H1 (cell line): Measurements from ENCODE around the gene TAF1B. TPM values are rescaled to one million over a fixed set of nuclear protein-coding genes. Genes with fewer than 3 reads are reported as not detected.

Experiments used
- CTCF ChIA-PET: fragments of 300-600 bp; sonication (Branson Sonifier 250); formaldehyde crosslinking; loops from one replicate; lab custom pipeline; 2021; ENCODE audit not compliant: partially characterized antibody; lab: Charles Lee
- POLR2A ChIA-PET: fragments of 300-600 bp; sonication (Branson Sonifier 250); formaldehyde crosslinking; loops from one replicate; lab custom pipeline; 2021; ENCODE audit warnings: inconsistent platforms; ENCODE audit not compliant: partially characterized antibody; lab: Charles Lee
- DNase-seq, 2 experiments: peaks; one replicate each; pipeline versions ENCODE4 v3.0.0 to v3.0.0-alpha.2; 2010 to 2022; ENCODE audit warnings: low spot score in 2 of 2, low read depth in 1 of 2, mixed read lengths in 1 of 2
- FAIRE-seq: peaks from 2 replicates; lab custom pipeline; 2011; peaks lifted over from hg19 to GRCh38; lab: Jason Lieb, UNC
- H2AFZ ChIP-seq: 2 replicates; pipeline ENCODE4 v1.8.1; 2012; ENCODE audit warnings: low read length, inconsistent platforms
- H2AK5ac ChIP-seq: 2 replicates; pipeline ENCODE4 v1.6.1; 2013; ENCODE audit warnings: low read depth, low read length
- H2BK120ac ChIP-seq: replicated peaks from 2 replicates; pipeline ENCODE3; 2013; ENCODE audit warnings: low read depth, low read length, inconsistent platforms
- H2BK12ac ChIP-seq: 2 replicates; pipeline ENCODE4 v1.6.1; 2013; ENCODE audit warnings: low read depth, low read length
- H2BK15ac ChIP-seq: 2 replicates; pipeline ENCODE4 v1.6.1; 2013; ENCODE audit warnings: low read length
- H2BK20ac ChIP-seq: 2 replicates; pipeline ENCODE4 v1.6.1; 2013; ENCODE audit warnings: low read length
- H2BK5ac ChIP-seq: 2 replicates; pipeline ENCODE4 v1.6.1; 2013; ENCODE audit warnings: low read depth, low read length
- H3K14ac ChIP-seq: 2 replicates; pipeline ENCODE4 v1.6.1; 2013; ENCODE audit warnings: inconsistent platforms; ENCODE audit not compliant: insufficient read length
- H3K18ac ChIP-seq: 2 replicates; pipeline ENCODE4 v1.6.1; 2013; ENCODE audit warnings: low read length; ENCODE audit errors: extremely low read depth
- H3K23ac ChIP-seq: 2 replicates; pipeline ENCODE4 v1.6.1; 2013; ENCODE audit warnings: inconsistent platforms; ENCODE audit not compliant: insufficient read length
- H3K23me2 ChIP-seq: 2 replicates; pipeline ENCODE4 v1.6.1; 2013; ENCODE audit warnings: low read depth, low read length
- H3K27ac ChIP-seq: 2 replicates; pipeline ENCODE4 v1.6.1; 2011; ENCODE audit warnings: low read depth, low read length, inconsistent platforms
- H3K27me3 ChIP-seq, 4 experiments: replicated peaks in 1 of 4; 1 replicate in 1 of 4; 2 replicates in 3 of 4; pipeline versions ENCODE4 v1.6.1 to v1.8.1; 2011 to 2013; ENCODE audit warnings: low read length in 3 of 4, mild to moderate bottlenecking in 3 of 4, inconsistent platforms in 2 of 4, mixed read lengths in 2 of 4, moderate library complexity in 1 of 4; ENCODE audit not compliant: control insufficient read depth in 3 of 4, insufficient read depth in 3 of 4; ENCODE audit errors: extremely low read depth in 1 of 4
- H3K36me3 ChIP-seq, 4 experiments: 2 replicates each; pipeline versions ENCODE4 v1.6.1 to v1.8.1; 2011 to 2013; ENCODE audit warnings: mild to moderate bottlenecking in 4 of 4, low read length in 3 of 4, moderate library complexity in 2 of 4, control low read depth in 1 of 4, inconsistent platforms in 1 of 4; ENCODE audit not compliant: insufficient read depth in 4 of 4, control insufficient read depth in 2 of 4
- H3K4ac ChIP-seq: replicated peaks from 2 replicates; pipeline ENCODE3; 2013; ENCODE audit warnings: low read length, low read depth, mixed read lengths, inconsistent platforms; ENCODE audit not compliant: insufficient read length
- H3K4me1 ChIP-seq, 4 experiments: replicated peaks in 1 of 4; 1 replicate in 1 of 4; 2 replicates in 3 of 4; pipeline versions ENCODE4 v1.6.1 to v1.8.1; 2011 to 2013; ENCODE audit warnings: low read length in 3 of 4, inconsistent platforms in 2 of 4, mixed read lengths in 1 of 4; ENCODE audit not compliant: insufficient read depth in 4 of 4, control insufficient read depth in 3 of 4
- H3K4me2 ChIP-seq, 2 experiments: 2 replicates each; pipeline versions ENCODE4 v1.6.1 to v1.8.1; 2011 to 2013; ENCODE audit warnings: low read depth in 2 of 2, low read length in 2 of 2, control low read depth in 1 of 2, inconsistent platforms in 1 of 2, mild to moderate bottlenecking in 1 of 2; ENCODE audit not compliant: insufficient read depth in 1 of 2
- H3K4me3 ChIP-seq, 4 experiments: fragments of 200-600, 300-600 bp in 1 of 4; sonication (generic), shearing (Covaris generic), sonication (Bioruptor Twin) in 1 of 4; 2 replicates each; pipeline versions ENCODE4 v1.5.1 to v1.8.1; 2011 to 2016; ENCODE audit warnings: low read length in 4 of 4, low read depth in 3 of 4, control low read depth in 2 of 4, inconsistent platforms in 2 of 4, mild to moderate bottlenecking in 2 of 4, mixed read lengths in 1 of 4, moderate library complexity in 1 of 4; ENCODE audit not compliant: insufficient read depth in 2 of 4; ENCODE audit errors: extremely low read depth in 1 of 4
- H3K56ac ChIP-seq: replicated peaks from 2 replicates; pipeline ENCODE3; 2013; ENCODE audit warnings: low read depth, mild to moderate bottlenecking, mixed read lengths, low read length, inconsistent platforms; ENCODE audit not compliant: insufficient read length
- H3K79me1 ChIP-seq: 2 replicates; pipeline ENCODE4 v1.6.1; 2013; ENCODE audit warnings: low read depth, low read length, control low read depth
- H3K79me2 ChIP-seq, 2 experiments: 2 replicates each; pipeline versions ENCODE4 v1.6.1 to v1.8.1; 2012 to 2013; ENCODE audit warnings: low read length in 2 of 2, mild to moderate bottlenecking in 2 of 2, inconsistent platforms in 1 of 2; ENCODE audit not compliant: insufficient read depth in 2 of 2, control insufficient read depth in 1 of 2
- H3K9ac ChIP-seq, 4 experiments: replicated peaks in 1 of 4; 1 replicate in 1 of 4; 2 replicates in 3 of 4; pipeline versions ENCODE4 v1.6.1 to v1.8.1; 2011 to 2013; ENCODE audit warnings: low read depth in 3 of 4, low read length in 3 of 4, control low read depth in 2 of 4, mild to moderate bottlenecking in 2 of 4, moderate library complexity in 2 of 4, inconsistent platforms in 1 of 4; ENCODE audit errors: extremely low read depth in 1 of 4
- H3K9me3 ChIP-seq, 2 experiments: 2 replicates each; pipeline versions ENCODE4 v1.6.1 to v1.8.1; 2012 to 2013; ENCODE audit warnings: mild to moderate bottlenecking in 2 of 2, moderate library complexity in 2 of 2, control low read depth in 1 of 2, inconsistent platforms in 1 of 2, low read depth in 1 of 2, low read length in 1 of 2, mixed read lengths in 1 of 2; ENCODE audit not compliant: insufficient read depth in 2 of 2
- H4K20me1 ChIP-seq, 2 experiments: replicated peaks in 1 of 2; 2 replicates each; pipeline versions ENCODE3 to v1.8.1; 2011 to 2013; ENCODE audit warnings: inconsistent platforms in 2 of 2, low read length in 2 of 2, mild to moderate bottlenecking in 1 of 2; ENCODE audit not compliant: insufficient read depth in 2 of 2, control insufficient read depth in 1 of 2
- H4K5ac ChIP-seq: 2 replicates; pipeline ENCODE4 v1.6.1; 2013; ENCODE audit warnings: low read length, low read depth, mixed read lengths, inconsistent platforms; ENCODE audit not compliant: insufficient read length
- H4K8ac ChIP-seq: 2 replicates; pipeline ENCODE4 v1.8.0; 2013; ENCODE audit warnings: mild to moderate bottlenecking, moderate library complexity, low read length, inconsistent platforms; ENCODE audit not compliant: insufficient read depth; ENCODE audit errors: extremely low read depth
- H4K91ac ChIP-seq: replicated peaks from 2 replicates; pipeline ENCODE3; 2013; ENCODE audit warnings: low read length, mixed read lengths, inconsistent platforms; ENCODE audit not compliant: insufficient read length
- EZH2 ChIP-seq: fragments of 200-600 bp; sonication (generic); IDR thresholded peaks from 2 replicates; pipeline ENCODE4 v1.7.1; 2012; ENCODE audit warnings: low read depth, mild to moderate bottlenecking, moderate library complexity, low read length, inconsistent platforms; ENCODE audit not compliant: severe bottlenecking
- JUN ChIP-seq: IDR thresholded peaks from 2 replicates; pipeline ENCODE4 v1.6.1; 2011; ENCODE audit warnings: low read depth, mild to moderate bottlenecking, improper control_type of control experiment, low read length
- KDM4A ChIP-seq: IDR thresholded peaks from one replicate; pipeline ENCODE4 v1.7.1; 2012; ENCODE audit warnings: low read depth, mild to moderate bottlenecking, moderate library complexity, low read length, inconsistent platforms; ENCODE audit not compliant: severe bottlenecking
- POLR2AphosphoS5 ChIP-seq: IDR thresholded peaks from 2 replicates; pipeline ENCODE4 v1.6.1; 2011; ENCODE audit warnings: low read depth, low read length
- POU5F1 ChIP-seq: IDR thresholded peaks from 2 replicates; pipeline ENCODE4 v1.6.1; 2011; ENCODE audit warnings: low read depth, mild to moderate bottlenecking, low read length, moderate library complexity
- WGBS, 2 experiments: shearing (Covaris generic) in 1 of 2; methylation state at CpG; one replicate each; pipeline versions ENCODE4 v1.1.6 to v1.1.7; 2013 to 2015; ENCODE audit warnings: low lambda C conversion rate in 2 of 2, mixed read lengths in 2 of 2, inconsistent platforms in 1 of 2, low coverage in 1 of 2, missing lambda C conversion rate in 1 of 2; ENCODE audit not compliant: insufficient replicate concordance in 2 of 2, insufficient coverage in 1 of 2, insufficient read length in 1 of 2; ENCODE audit errors: extremely low coverage in 1 of 2, missing lambda C conversion rate in 1 of 2; 5-methylcytosine and 5-hydroxymethylcytosine counted together
- polyA plus RNA-seq, 7 experiments: library from polyadenylated mRNA; depleted of rRNA in 3 of 7; stranded (reverse) in 5 of 7; unstranded in 2 of 7; fragments of >200 nt in 5 of 7; fragments of 200-250 nt in 2 of 7; gene quantifications; 1 replicate in 5 of 7; 2 replicates in 1 of 7; 4 replicates in 1 of 7; pipeline versions ENCODE4 v1.2.1 to v1.2.3, GENCODE V29; 2011 to 2013; ENCODE audit warnings: missing spikeins in 2 of 7, mixed read lengths in 2 of 7
- total RNA-seq: library from RNA; stranded (reverse); fragmentation: NEBNext Ultra II Directional; extraction: Animal tissue kit (Norgen Biotek cat#: 25700); gene quantifications from 2 replicates; pipeline ENCODE4 v1.2.1, GENCODE V29; 2021
- TF ChIP-seq, protein P1 (sequence below): IDR thresholded peaks from 2 replicates; pipeline ENCODE4 v1.6.1; 2012; ENCODE audit warnings: low read length, inconsistent platforms
- TF ChIP-seq, protein P2 (sequence below), 3 experiments: IDR thresholded peaks; 1 replicate in 2 of 3; 2 replicates in 1 of 3; pipeline versions ENCODE4 v1.5.1 to v1.6.1; 2011; ENCODE audit warnings: low read length in 3 of 3, mild to moderate bottlenecking in 3 of 3, inconsistent platforms in 2 of 3, low read depth in 1 of 3, moderate library complexity in 1 of 3; ENCODE audit not compliant: insufficient read depth in 1 of 3; ENCODE audit errors: control extremely low read depth in 1 of 3

The TAF1B gene
- total and polyA plus RNA-seq, 2 of the 8 experiments (the other 6 are each of a cell fraction or from before 2014, with no cell fraction given) = 6.6 to 25.2 TPM

DNA sequence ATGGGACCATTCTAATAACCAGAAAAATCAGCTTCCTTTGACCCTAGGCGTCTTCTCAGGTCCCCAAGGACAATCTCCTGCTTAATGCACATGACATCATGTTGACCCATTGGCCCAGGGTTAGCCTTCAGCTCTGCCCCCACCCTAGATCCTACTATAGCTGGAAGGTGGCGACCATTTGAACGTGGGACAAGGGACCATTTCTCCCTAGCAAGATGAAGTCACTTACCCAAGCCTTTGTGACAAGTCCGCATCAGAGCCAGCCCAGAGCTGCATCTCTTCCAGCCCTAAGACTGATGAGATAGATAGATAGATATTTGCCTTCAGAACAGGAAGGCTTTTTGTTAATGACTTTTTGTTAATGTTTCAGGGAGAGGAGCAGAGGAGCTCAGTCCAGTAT is 28.2 kb upstream of the TAF1B start:
- Histone ChIP-seq H3K9ac (no peak overlapping the region), H2BK15ac (no peak overlapping the region), H3K56ac (no peak overlapping the region), H3K23ac (no peak overlapping the region), H4K8ac (no peak overlapping the region), H3K36me3 (no peaks in the 10 kb centered on the region), H3K4me3 (no peak overlapping the region), H4K20me1 (no peaks in the 10 kb centered on the region), H2BK5ac (no peak overlapping the region), H2AK5ac (no peak overlapping the region), H4K91ac (no peak overlapping the region), H3K79me1 (no peaks in the 10 kb centered on the region), H4K5ac (no peak overlapping the region), H3K18ac (no peak overlapping the region), H3K14ac (no peak overlapping the region), H3K4me1 (no peaks in the 10 kb centered on the region; a peak in 1 of 7 replicates), H2BK20ac (no peak overlapping the region), H3K23me2 (no peaks in the 10 kb centered on the region)
- DNase-seq (no peak), FAIRE-seq (no peak)
- 92% methylated on average over 4 of the region's 4 CpGs; no CpG with 5 or more reads in 1 of the 2 experiments for WGBS, 2 experiments
- CTCF ChIA-PET = interaction anchor here (0.6 to 8.1 kb wide), 27 partner anchors 11 to 502 kb away, joined by 3 to 118 read pairs (median 8); partner anchors contain the start of gene TAF1B
- TF ChIP-seq EZH2 (no peak), POLR2AphosphoS5 (no peak), POU5F1 (no peak), JUN (no peak), KDM4A (no peak)
- TF ChIP-seq, protein P1, sequence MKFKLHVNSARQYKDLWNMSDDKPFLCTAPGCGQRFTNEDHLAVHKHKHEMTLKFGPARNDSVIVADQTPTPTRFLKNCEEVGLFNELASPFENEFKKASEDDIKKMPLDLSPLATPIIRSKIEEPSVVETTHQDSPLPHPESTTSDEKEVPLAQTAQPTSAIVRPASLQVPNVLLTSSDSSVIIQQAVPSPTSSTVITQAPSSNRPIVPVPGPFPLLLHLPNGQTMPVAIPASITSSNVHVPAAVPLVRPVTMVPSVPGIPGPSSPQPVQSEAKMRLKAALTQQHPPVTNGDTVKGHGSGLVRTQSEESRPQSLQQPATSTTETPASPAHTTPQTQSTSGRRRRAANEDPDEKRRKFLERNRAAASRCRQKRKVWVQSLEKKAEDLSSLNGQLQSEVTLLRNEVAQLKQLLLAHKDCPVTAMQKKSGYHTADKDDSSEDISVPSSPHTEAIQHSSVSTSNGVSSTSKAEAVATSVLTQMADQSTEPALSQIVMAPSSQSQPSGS = no peak
- TF ChIP-seq, protein P2, sequence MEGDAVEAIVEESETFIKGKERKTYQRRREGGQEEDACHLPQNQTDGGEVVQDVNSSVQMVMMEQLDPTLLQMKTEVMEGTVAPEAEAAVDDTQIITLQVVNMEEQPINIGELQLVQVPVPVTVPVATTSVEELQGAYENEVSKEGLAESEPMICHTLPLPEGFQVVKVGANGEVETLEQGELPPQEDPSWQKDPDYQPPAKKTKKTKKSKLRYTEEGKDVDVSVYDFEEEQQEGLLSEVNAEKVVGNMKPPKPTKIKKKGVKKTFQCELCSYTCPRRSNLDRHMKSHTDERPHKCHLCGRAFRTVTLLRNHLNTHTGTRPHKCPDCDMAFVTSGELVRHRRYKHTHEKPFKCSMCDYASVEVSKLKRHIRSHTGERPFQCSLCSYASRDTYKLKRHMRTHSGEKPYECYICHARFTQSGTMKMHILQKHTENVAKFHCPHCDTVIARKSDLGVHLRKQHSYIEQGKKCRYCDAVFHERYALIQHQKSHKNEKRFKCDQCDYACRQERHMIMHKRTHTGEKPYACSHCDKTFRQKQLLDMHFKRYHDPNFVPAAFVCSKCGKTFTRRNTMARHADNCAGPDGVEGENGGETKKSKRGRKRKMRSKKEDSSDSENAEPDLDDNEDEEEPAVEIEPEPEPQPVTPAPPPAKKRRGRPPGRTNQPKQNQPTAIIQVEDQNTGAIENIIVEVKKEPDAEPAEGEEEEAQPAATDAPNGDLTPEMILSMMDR (IDR thresholded peaks at IDR 0.05; ENCODE audit: control extremely low read depth in 1 of 3, insufficient read depth in 1 of 3, low read depth in 1 of 3, low read length in 3 of 3) = no peak
- TF ChIP-seq, all 59 proteins: peak for 0
- H3K27ac ChIP-seq = no peak overlapping the region
- POLR2A ChIA-PET = interaction anchor here (1.3 to 3.2 kb wide), 2 partner anchors 28 to 133 kb away, joined by 3 to 13 read pairs; partner anchors contain the start of gene TAF1B
- no peaks in the 10 kb centered on the region for H3K9me3 ChIP-seq
- no peak overlapping the region for H2AFZ ChIP-seq
- no peak overlapping the region for H2BK12ac ChIP-seq
- H3K4me2 ChIP-seq = no peak overlapping the region
- no peak overlapping the region for H3K4ac ChIP-seq
- no peaks in the 10 kb centered on the region for H3K79me2 ChIP-seq
- no peak overlapping the region for H2BK120ac ChIP-seq
- H3K27me3 ChIP-seq = no peaks in the 10 kb centered on the region; a peak in 1 of 7 replicates
